Brain microvascular endothelial cell (primary cell): ENCODE results near the gene GRIK4.

ENCODE experiments used
- DNase-seq: peaks from one replicate; pipeline ENCODE4 v3.0.0-alpha.2; 2020
- H3K27ac ChIP-seq: fragments of 250-450 bp; sonication (Bioruptor Pico); 2 replicates; pipeline ENCODE4 v1.5.1; 2020; ENCODE audit warnings: mild to moderate bottlenecking, moderate library complexity
- H3K27me3 ChIP-seq: fragments of 250-450 bp; sonication (Bioruptor Pico); replicated peaks from 2 replicates; pipeline ENCODE4 v1.5.1; 2020; ENCODE audit warnings: mild to moderate bottlenecking
- H3K36me3 ChIP-seq: fragments of 250-450 bp; sonication (Bioruptor Pico); replicated peaks from 2 replicates; pipeline ENCODE4 v1.5.1; 2020; ENCODE audit warnings: mild to moderate bottlenecking
- H3K4me3 ChIP-seq: 2 replicates; pipeline ENCODE4 v1.5.1; 2011; ENCODE audit warnings: low read depth, mild to moderate bottlenecking, control low read depth, low read length, moderate library complexity
- CTCF ChIP-seq: IDR thresholded peaks from 2 replicates; pipeline ENCODE4 v1.5.1; 2011; ENCODE audit warnings: low read depth, mild to moderate bottlenecking, moderate library complexity, low read length, control low read depth, inconsistent platforms; ENCODE audit errors: missing control alignments
- in situ Hi-C: cut with HindIII; loops from 2 replicates; pipeline ENCODE4 v1.10.0; 2017; ENCODE audit warnings: low sequenced_read_pairs, low pct_ligation_motif_present

GRIK4 gene

GRCh38 chr11:120657306-120658070, 145.9 kb downstream of the GRIK4 start:
- Histone ChIP-seq H3K36me3 (no peaks in the 10 kb centered on the region), H3K27ac (no peak overlapping the region), H3K27me3 (no peaks in the 10 kb centered on the region), H3K4me3 (no peak overlapping the region)
- TF ChIP-seq CTCF = no peak
- DNase-seq = no peak
- in situ Hi-C loops = no loop called here

- in situ Hi-C loops = no loop called here
- Histone ChIP-seq H3K36me3 (no peaks in the 10 kb centered on the region), H3K4me3 (no peak overlapping the region), H3K27me3 (no peaks in the 10 kb centered on the region), H3K27ac (no peak overlapping the region)
- no peak for DNase-seq
- TF ChIP-seq CTCF = no peak
Observed at GRCh38 chr11:120658071-120658423, 146.5 kb downstream of the GRIK4 start.

GRCh38 chr11:120659076-120659475, 147.5 kb downstream of the GRIK4 start:
- no peaks in the 10 kb centered on the region for H3K27me3 ChIP-seq
- H3K36me3 ChIP-seq = no peaks in the 10 kb centered on the region
- DNase-seq = no peak
- H3K4me3 ChIP-seq = no peak overlapping the region
- no peak overlapping the region for H3K27ac ChIP-seq
- in situ Hi-C loops = no loop called here
- no peak for TF ChIP-seq CTCF

- in situ Hi-C loops = no loop called here
- TF ChIP-seq CTCF = peak; percentile 61
- Histone ChIP-seq H3K36me3 (no peaks in the 10 kb centered on the region), H3K4me3 (no peak overlapping the region), H3K27me3 (no peaks in the 10 kb centered on the region), H3K27ac (no peak overlapping the region)
- peak; percentile 16 for DNase-seq
Observed at GRCh38 chr11:120660024-120660565, 148.5 kb downstream of the GRIK4 start.

GRCh38 chr11:120662071-120662676, 150.6 kb downstream of the GRIK4 start:
- no peak for TF ChIP-seq CTCF
- in situ Hi-C loops = no loop called here
- Histone ChIP-seq H3K27me3 (peaks cover 2% of the 10 kb centered on the region), H3K36me3 (no peaks in the 10 kb centered on the region), H3K4me3 (no peak overlapping the region), H3K27ac (no peak overlapping the region)
- DNase-seq = no peak

- no peak for TF ChIP-seq CTCF
- no peaks in the 10 kb centered on the region for H3K36me3 ChIP-seq
- no peak overlapping the region for H3K27ac ChIP-seq
- no peak for DNase-seq
- H3K27me3 ChIP-seq = peaks cover 2% of the 10 kb centered on the region
- H3K4me3 ChIP-seq = no peak overlapping the region
- in situ Hi-C loops = no loop called here
Observed at GRCh38 chr11:120663142-120663541, 151.6 kb downstream of the GRIK4 start.
